ENCODE measurements around the gene GPR18.

- TF ChIP-seq CTCF (conservative IDR thresholded peaks at IDR 0.05; ENCODE audit: low read length): no peak
- TF ChIP-seq EZH2phosphoT487 (IDR thresholded peaks at IDR 0.05; ENCODE audit: borderline replicate concordance, low read depth, low read length): no peak
Measured at GRCh38 chr13:99266827-99267226, 8.6 kb upstream of the GPR18 start.

Data from OCI-LY7 (cell line).